Ectodermal cell (in vitro differentiated cells): ENCODE data around the gene VAV1.

ENCODE experiments used
- H3K27ac ChIP-seq: 2 replicates; pipeline ENCODE4 v1.7.0; 2013; ENCODE audit warnings: mild to moderate bottlenecking, low read depth, low read length; ENCODE audit not compliant: insufficient read depth, poor library complexity, severe bottlenecking
- H3K27me3 ChIP-seq: 2 replicates; pipeline ENCODE4 v1.7.0; 2013; ENCODE audit warnings: mild to moderate bottlenecking, low read length; ENCODE audit not compliant: insufficient read depth, control insufficient read depth, poor library complexity, severe bottlenecking
- H3K36me3 ChIP-seq: one replicate; pipeline ENCODE4 v1.7.0; 2013; ENCODE audit warnings: low read length; ENCODE audit not compliant: control insufficient read depth, insufficient read depth
- H3K4me1 ChIP-seq: one replicate; pipeline ENCODE4 v1.7.0; 2013; ENCODE audit warnings: low read length; ENCODE audit not compliant: control insufficient read depth, insufficient read depth
- H3K4me3 ChIP-seq: 2 replicates; pipeline ENCODE4 v1.7.0; 2013; ENCODE audit warnings: low read depth, low read length, control low read depth; ENCODE audit not compliant: insufficient read depth
- H3K9me3 ChIP-seq: 2 replicates; pipeline ENCODE4 v1.7.0; 2013; ENCODE audit warnings: mild to moderate bottlenecking, low read length, moderate library complexity; ENCODE audit not compliant: control insufficient read depth
- WGBS, 2 experiments: methylation state at CpG; one replicate each; pipeline ENCODE4 v1.1.7; 2013; ENCODE audit warnings: missing lambda C conversion rate in 2 of 2; 5-methylcytosine and 5-hydroxymethylcytosine counted together

The VAV1 gene

GRCh38 chr19:6890938-6891337 is 118.4 kb downstream of the VAV1 start:
- 56 to 62% methylated on average over 7 to 8 of the region's 8 CpGs for WGBS, 2 experiments
- Histone ChIP-seq H3K36me3 (no peaks in the 10 kb centered on the region), H3K4me3 (no peak overlapping the region), H3K27ac (no peak overlapping the region), H3K9me3 (no peaks in the 10 kb centered on the region), H3K4me1 (no peaks in the 10 kb centered on the region), H3K27me3 (no peaks in the 10 kb centered on the region)

- H3K9me3 ChIP-seq = no peaks in the 10 kb centered on the region
- 81% methylated on average over 8 of the region's 8 CpGs for WGBS, 2 experiments
These were observed 119.4 kb downstream of the VAV1 start for GRCh38 chr19:6891761-6892385.

GRCh38 chr19:6894313-6894712 is 121.8 kb downstream of the VAV1 start:
- H3K9me3 ChIP-seq = no peaks in the 10 kb centered on the region
- H3K36me3 ChIP-seq = no peaks in the 10 kb centered on the region
- no peaks in the 10 kb centered on the region for H3K27me3 ChIP-seq
- no peak overlapping the region for H3K27ac ChIP-seq
- H3K4me3 ChIP-seq = no peak overlapping the region
- H3K4me1 ChIP-seq = no peaks in the 10 kb centered on the region
- WGBS, 2 experiments = 62 to 71% methylated on average over 1 of the region's 1 CpG

More at GRCh38 chr19:6891761-6892385, 119.4 kb downstream of the VAV1 start:
- Histone ChIP-seq H3K4me1 (no peaks in the 10 kb centered on the region), H3K27me3 (no peaks in the 10 kb centered on the region), H3K4me3 (no peak overlapping the region), H3K36me3 (no peaks in the 10 kb centered on the region), H3K27ac (no peak overlapping the region)

- H3K27me3 ChIP-seq = no peaks in the 10 kb centered on the region
- H3K4me1 ChIP-seq = no peaks in the 10 kb centered on the region
- no peaks in the 10 kb centered on the region for H3K36me3 ChIP-seq
- peaks cover 10% of the 10 kb centered on the region for H3K9me3 ChIP-seq
- no peak overlapping the region for H3K27ac ChIP-seq
- H3K4me3 ChIP-seq = no peak overlapping the region
These were observed 130.9 kb downstream of the VAV1 start for GRCh38 chr19:6903446-6903845.

- WGBS, 2 experiments = 90 to 91% methylated on average over 3 of the region's 3 CpGs
These were observed 134.1 kb downstream of the VAV1 start for GRCh38 chr19:6906559-6907060.

More at GRCh38 chr19:6906559-6907060, 134.1 kb downstream of the VAV1 start:
- no peaks in the 10 kb centered on the region for H3K4me1 ChIP-seq
- H3K27ac ChIP-seq = no peak overlapping the region
- no peaks in the 10 kb centered on the region for H3K36me3 ChIP-seq
- no peaks in the 10 kb centered on the region for H3K27me3 ChIP-seq
- H3K4me3 ChIP-seq = no peak overlapping the region
- H3K9me3 ChIP-seq = peaks cover 10% of the 10 kb centered on the region
